Epithelial cell of umbilical artery (primary cell): ENCODE results near the gene HNRNPA1L2. TPM values are rescaled to one million over a fixed set of nuclear protein-coding genes. Genes with fewer than 3 reads are reported as not detected.

Experiments used
- total RNA-seq: library from RNA; depleted of rRNA; stranded (reverse); fragments of >200 nt; gene quantifications from 2 replicates; pipeline ENCODE4 v1.2.3, GENCODE V29; 2014

The HNRNPA1L2 gene
- 2.9 and 3.2 TPM in 2 replicates for total RNA-seq

DNA sequence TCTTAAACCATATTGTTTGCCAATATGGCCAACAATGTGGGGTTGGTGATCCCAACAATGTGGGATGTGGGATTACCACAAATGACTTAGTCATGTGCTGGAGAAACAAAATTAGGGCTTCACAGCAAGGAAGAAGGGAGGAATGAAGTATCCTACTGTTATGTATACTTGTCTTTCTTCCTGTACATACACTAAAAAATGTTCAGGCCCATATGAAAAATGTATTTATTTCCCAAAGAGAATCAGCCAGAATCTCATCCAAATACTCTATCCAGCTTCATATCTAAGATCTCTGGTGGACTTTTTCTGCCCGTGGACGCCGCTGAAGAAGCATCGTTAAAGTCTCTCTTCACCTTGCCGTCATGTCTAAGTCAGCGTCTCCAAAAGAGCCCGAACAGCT lies at the start of gene HNRNPA1L2:
Gene HNRNPA1L2, plus strand, starts transcription at position 301 of the 400 bp plus-strand sequence. Its CDS starts 62 bp downstream, at position 363.

DNA sequence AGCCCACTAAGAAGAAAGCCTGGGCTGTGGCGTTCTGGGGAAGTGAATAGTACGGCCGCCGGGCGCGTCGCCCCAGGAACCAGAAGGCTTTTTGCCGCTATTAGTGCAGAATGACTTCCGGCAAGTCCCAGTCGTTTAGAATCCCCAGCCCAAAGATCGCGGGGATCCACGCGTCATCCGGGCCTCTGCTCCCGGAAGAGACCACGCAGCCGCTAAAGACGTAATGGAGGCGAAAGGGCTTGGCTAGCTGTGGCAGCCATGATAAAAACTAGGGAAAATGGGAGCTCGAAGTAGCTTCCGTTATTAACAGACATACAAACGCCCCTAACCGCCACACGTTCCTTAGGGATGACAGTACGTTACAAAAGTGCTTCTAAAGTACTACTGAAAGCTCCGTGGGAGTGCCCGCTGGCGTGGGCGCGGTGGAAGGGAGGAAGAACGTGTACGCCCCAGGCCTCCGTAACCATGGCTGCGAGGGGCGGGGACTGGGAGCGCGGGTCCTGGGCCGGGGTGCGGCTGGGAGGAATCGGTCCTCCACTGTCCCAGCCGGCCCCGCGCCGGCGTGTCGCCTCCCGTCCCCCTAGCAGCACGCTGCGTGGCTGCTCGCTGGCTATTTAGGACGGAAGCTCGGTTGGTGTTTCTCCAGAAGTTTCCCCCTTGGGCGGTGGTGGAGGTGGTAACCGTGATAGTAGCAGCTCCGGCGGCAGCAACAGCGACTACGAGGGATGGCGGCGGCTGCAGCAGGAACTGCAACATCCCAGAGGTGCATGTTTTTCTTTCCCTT lies 10.2 kb downstream of the HNRNPA1L2 start, which contains the start of gene SUGT1:
Gene SUGT1, plus strand, starts transcription at position 641 of the 784 bp plus-strand sequence. Its CDS starts 85 bp downstream, at position 726.

Other genes with a start within 250 kb of the HNRNPA1L2 start
- gene THSD1, start 236.3 kb upstream of the HNRNPA1L2 start, total RNA-seq, result 34.4 and 54.3 TPM in 2 replicates
- gene VPS36, start 191.8 kb upstream of the HNRNPA1L2 start, total RNA-seq, result 15.9 and 24.5 TPM in 2 replicates
- 22.7 and 36.2 TPM in 2 replicates for gene CKAP2, start 187.0 kb upstream of the HNRNPA1L2 start, total RNA-seq
- gene SUGT1, start 10.4 kb downstream of the HNRNPA1L2 start, total RNA-seq, result 57.8 and 93.9 TPM in 2 replicates
- not detected in 2 replicates for gene CNMD, start 97.4 kb downstream of the HNRNPA1L2 start, total RNA-seq
- gene PCDH8, start 206.2 kb downstream of the HNRNPA1L2 start, total RNA-seq, result not detected in 2 replicates